Activated naive CD4-positive, alpha-beta T cell (primary cell): ENCODE measurements around the gene TAGAP.
"Not testable (repeated sequence)": the region's sequence is repeated elsewhere in the genome, so short reads cannot be mapped to it uniquely, and the experiment has no call there.

ENCODE experiments used
- DNase-seq, 4 experiments: peaks; one replicate each; lab custom pipeline; 2025; lab: John Stamatoyannopoulos, UW

Gene TAGAP

GRCh38 chr6:159012201-159012600, 32.6 kb downstream of the TAGAP start:
- no peak for DNase-seq

- DNase-seq = not testable (repeated sequence)
These were observed 34.7 kb downstream of the TAGAP start for GRCh38 chr6:159010037-159010612.

DNA sequence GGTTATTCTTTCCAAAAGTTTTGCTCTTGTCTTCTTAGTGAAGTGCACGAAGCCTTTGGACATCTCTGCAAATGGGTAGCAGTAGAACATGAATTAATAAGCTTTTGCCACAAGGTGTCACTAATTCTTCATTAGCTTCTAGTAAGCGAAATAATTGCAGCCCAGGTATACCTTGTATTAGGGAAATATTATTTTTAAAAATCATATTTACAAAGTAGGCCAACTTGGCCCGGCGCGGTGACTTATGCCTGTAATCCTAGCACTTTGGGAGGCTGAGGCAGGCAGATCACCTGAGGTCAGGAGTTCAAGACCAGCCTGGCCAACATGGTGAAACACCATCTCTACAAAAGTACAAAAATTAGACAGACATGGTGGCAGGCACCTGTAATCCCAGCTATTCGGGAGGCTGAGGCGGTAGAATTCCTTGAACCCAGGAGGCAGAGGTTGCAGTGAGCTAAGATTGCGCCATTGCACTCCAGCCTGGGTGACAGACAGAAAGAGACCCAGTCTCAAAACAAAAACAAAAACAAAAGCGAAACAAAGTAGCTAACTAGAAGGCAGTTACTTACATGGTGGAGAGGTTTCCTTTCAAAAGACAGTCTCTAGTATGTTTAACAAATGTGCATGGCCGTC, 36.0 kb downstream of the TAGAP start:
- DNase-seq = no peak

DNA sequence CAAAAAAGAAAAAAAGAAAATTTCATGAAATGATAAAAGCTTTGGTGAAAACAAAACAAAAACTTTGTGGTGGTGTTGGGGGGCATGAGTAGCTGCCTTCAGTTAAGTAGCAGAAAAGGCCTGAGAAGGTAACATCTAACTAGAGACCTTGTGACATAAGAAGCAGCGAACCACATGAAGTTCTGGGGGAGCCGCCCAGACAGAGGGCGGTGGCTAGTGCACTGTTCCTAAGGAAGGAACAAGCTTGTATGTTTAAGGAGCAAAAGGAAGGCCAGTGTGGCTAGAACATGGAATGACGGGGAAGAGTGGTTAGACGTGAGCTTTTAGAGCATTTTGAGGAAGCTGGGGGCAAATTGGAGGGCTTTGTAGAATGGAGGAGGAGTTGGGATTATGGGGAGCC, 37.3 kb downstream of the TAGAP start:
- no peak for DNase-seq

GRCh38 chr6:159005436-159005835, 39.4 kb downstream of the TAGAP start:
- no peak for DNase-seq

DNA sequence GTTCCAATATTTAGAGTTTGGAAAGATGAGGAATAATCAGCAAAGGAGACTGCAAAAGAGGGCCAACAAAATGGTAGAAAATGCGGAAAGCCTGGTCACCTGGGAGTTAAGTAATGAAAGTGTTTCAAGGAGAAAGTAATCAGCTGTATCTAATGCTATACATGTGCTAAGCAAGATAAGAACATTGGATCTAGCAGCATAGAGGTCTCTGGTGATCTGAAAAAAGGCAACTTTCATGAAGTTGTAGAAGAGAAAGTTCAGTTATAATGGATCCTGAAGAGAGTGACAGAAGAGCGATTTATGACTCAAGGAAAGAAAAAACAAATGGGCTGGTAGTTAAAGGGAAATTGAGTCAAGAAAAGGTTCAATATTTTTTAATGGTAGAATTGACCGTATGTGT, 40.2 kb downstream of the TAGAP start:
- no peak for DNase-seq

- DNase-seq = no peak
These were observed 42.2 kb downstream of the TAGAP start for GRCh38 chr6:159002432-159003155.

DNA sequence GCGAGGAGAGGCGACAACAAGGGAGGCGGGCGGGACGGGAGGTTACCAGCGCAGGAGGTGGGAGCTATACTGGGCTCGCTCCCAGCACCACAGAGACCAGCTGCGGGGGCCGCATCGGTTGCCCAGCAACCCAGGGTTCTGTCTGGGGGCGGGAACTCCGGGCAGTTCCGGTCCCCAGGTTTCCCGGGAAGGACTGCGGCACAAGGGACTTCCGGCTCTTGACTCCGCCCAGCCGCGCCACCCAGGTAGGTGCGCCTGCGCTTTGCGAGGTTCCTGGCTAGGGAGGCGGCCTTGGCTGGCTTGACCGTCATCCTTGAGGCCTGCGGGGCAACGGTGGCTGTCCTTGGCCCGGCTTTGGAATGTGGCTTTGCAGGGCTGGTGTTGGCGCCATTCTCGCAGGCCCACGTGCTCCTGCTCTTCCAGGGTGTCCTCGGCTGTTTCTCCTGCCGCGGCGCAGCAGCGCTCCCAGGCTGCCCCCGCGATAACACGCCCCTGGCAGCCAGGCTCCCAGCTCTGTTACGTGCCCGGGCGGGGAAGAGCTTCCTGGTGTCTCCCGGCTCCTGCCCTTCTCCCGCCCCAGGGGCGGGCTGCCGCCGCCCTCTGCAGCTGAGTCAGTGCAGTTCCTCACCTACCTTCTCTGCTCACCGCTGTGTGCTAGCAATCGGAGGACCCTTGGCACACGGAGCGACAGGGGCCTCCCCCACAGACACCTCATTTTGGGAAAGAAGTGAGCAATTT, 45.0 kb downstream of the TAGAP start, which contains the start of gene RSPH3:
TSS of gene RSPH3 (minus strand) at position 537 of the 738 bp plus-strand sequence. CDS start 652 bp downstream, outside the sequence.
- peak; percentile 65 to 78 (median 70) for DNase-seq

DNA sequence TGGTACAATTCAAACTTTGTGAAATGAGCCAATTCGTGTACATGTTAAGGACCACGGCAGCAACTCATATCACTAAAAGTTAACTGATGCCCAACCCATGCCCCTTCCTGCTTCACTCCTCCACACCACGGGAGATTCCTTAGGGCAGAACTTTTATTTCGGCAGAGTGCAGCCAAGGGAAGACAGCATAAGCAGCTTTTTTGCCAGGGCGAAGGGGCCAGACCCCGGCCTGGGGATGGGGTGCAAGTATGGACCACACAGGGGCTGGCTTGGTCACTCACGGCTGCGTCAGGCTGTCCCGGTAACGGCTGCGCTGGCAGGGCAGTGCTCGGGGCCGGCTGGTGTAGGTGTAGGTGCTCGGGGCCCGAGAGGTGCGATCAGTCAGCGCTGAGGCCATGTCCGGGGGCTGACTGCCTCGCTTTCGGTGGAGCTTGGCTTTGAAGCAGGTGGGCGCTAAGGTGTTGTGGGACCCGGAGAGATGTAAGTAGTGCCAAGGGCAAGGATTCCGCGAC, 45.6 kb downstream of the TAGAP start:
- DNase-seq = no peak

DNA sequence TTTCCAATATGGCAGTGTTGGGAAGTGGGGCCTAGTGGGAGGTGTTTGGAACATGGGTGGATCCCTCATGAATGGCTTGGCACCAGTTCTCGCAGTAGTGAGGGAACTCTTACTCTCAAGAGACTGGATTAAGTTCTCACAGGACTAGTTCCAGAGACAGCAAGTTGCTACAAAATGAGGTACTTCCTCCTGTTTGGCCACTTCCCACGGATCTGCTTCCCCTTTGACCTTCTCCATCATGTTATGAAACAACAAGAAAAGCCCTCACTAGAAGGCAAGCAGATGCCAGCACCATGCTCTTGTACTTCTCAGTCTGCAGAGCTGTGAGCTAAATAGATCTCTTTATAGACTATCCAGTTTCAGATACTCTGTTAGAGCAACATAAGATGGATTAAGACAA, 47.9 kb downstream of the TAGAP start:
- DNase-seq = no peak

DNA sequence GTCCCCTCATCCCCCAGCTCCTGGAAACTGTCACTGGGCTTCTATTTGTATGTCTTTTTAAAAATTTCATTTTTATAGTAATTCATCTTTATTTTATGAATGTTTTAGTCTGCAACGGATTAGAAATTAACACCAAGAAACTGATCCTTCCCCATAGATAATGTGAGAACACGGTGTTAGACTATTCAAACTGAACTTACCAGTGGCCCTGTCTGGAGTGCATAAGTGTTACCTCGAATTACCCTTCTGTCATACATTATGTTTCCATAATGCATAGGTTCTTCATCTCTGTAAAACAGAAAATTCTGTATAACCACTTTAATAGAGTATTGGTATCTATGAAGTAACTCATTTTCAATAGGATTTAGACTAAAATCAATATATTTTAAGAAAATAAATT, 51.2 kb downstream of the TAGAP start:
- no peak for DNase-seq

- no peak for DNase-seq
These were observed 53.6 kb downstream of the TAGAP start for GRCh38 chr6:158991017-158991723.

- not testable (repeated sequence) for DNase-seq
These were observed 55.1 kb downstream of the TAGAP start for GRCh38 chr6:158989711-158990110.

GRCh38 chr6:158988477-158988876, 56.3 kb downstream of the TAGAP start:
- DNase-seq = no peak

DNA sequence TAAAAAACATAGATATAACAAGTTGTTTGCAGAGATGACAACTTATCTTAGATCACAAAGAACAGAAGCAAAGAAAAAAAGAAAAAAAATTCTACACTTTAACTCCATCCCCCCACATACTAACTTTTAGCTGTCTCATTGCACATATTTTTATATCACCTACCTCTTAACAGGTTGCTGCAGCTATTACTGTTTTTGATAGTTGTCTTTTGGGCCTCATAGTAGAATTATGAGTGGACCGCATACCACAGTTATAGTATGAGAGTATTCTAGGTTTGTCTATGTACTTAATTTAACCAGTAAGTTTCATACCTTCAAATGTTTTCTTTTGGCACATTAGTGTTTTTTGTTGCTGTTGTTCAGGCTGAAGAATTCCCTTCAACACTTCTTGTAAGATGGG, 57.1 kb downstream of the TAGAP start:
- no peak for DNase-seq
